HEK293 (cell line): Measurements from ENCODE around the gene EZH2.

Source experiments
- CTCF ChIP-seq: fragments of 450-650 bp; formaldehyde crosslinking; IDR thresholded peaks from 2 replicates; pipeline ENCODE4 v1.5.1; 2016; ENCODE audit warnings: missing biosample characterization, missing genetic modification characterization
- ELK4 ChIP-seq: IDR thresholded peaks from 2 replicates; pipeline ENCODE4 v1.6.1; 2011; ENCODE audit warnings: mild to moderate bottlenecking, low read depth, low read length, borderline replicate concordance
- KLF8 ChIP-seq: fragments of 450-650 bp; formaldehyde crosslinking; IDR thresholded peaks from 2 replicates; pipeline ENCODE4 v1.5.1; 2016; ENCODE audit warnings: missing biosample characterization, missing genetic modification characterization
- REPIN1 ChIP-seq: fragments of 450-650 bp; formaldehyde crosslinking; IDR thresholded peaks from 2 replicates; pipeline ENCODE4 v1.5.1; 2017; ENCODE audit warnings: missing biosample characterization, missing genetic modification characterization, low read depth
- YY1 ChIP-seq: fragments of 450-650 bp; formaldehyde crosslinking; IDR thresholded peaks from 2 replicates; pipeline ENCODE4 v1.5.1; 2018; ENCODE audit warnings: missing biosample characterization, missing genetic modification characterization
- ZNF133 ChIP-seq: fragments of 450-650 bp; formaldehyde crosslinking; IDR thresholded peaks from 2 replicates; pipeline ENCODE4 v1.5.1; 2016; ENCODE audit warnings: missing biosample characterization, missing genetic modification characterization
- ZNF274 ChIP-seq, 2 experiments: fragments of 200-500 bp in 1 of 2; fragments of 450-650 bp in 1 of 2; sonication (Bioruptor generic) in 1 of 2; formaldehyde crosslinking in 1 of 2; IDR thresholded peaks; 2 replicates each; pipeline versions ENCODE4 v1.5.1 to v1.6.1; 2014 to 2016; ENCODE audit warnings: borderline replicate concordance in 1 of 2, inconsistent platforms in 1 of 2, low read length in 1 of 2, missing biosample characterization in 1 of 2, missing genetic modification characterization in 1 of 2
- ZNF398 ChIP-seq: fragments of 450-650 bp; formaldehyde crosslinking; IDR thresholded peaks from 2 replicates; pipeline ENCODE4 v1.5.1; 2017; ENCODE audit warnings: missing biosample characterization, missing genetic modification characterization
- ZNF561 ChIP-seq: fragments of 450-650 bp; IDR thresholded peaks from 2 replicates; pipeline ENCODE4 v1.5.1; 2018; ENCODE audit warnings: missing biosample characterization, missing genetic modification characterization, borderline replicate concordance
- ZNF600 ChIP-seq: fragments of 450-650 bp; formaldehyde crosslinking; IDR thresholded peaks from 2 replicates; pipeline ENCODE4 v1.5.1; 2016; ENCODE audit warnings: missing biosample characterization, missing genetic modification characterization
- ZNF660 ChIP-seq: fragments of 450-650 bp; IDR thresholded peaks from 2 replicates; pipeline ENCODE4 v1.5.1; 2018; ENCODE audit warnings: missing biosample characterization, mild to moderate bottlenecking, missing genetic modification characterization
- TF ChIP-seq, protein P1 (sequence below): sonication (generic); formaldehyde crosslinking; IDR thresholded peaks from 2 replicates; pipeline ENCODE4 v1.8.1; 2022; ENCODE audit warnings: mild to moderate bottlenecking, moderate library complexity, missing genetic modification reagents

DNA sequence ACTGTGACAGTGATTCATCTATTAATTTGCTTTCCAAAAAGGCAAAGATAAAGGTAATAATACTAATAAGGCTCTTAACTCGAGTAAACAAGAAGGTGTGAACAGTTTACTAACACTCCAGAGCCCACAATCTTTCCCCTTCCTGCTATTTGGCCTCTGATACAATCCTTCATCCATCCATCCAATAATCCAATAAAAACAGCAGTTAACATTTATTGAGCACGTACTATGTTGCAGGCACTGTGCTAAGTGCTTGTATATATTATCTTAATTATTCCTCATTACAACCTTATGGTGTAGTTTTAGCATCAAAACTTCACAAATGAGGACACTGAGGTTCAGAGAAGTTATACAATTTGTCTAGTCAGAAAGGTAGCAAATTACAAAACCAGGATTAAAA lies 49.5 kb downstream of the EZH2 start:
- TF ChIP-seq CTCF (tag by site-specific recombination) (no peak), KLF8 (tag by site-specific recombination) (no peak), ZNF133 (no peak), YY1 (no peak), ZNF398 (tag by site-specific recombination) (no peak), ELK4 (no peak), ZNF274 (IDR thresholded peaks at IDR 0.05; ENCODE audit: low read length) (no peak), ZNF274 (tag by site-specific recombination; IDR thresholded peaks at IDR 0.05; ENCODE audit: borderline replicate concordance) (no peak), ZNF600 (no peak), ZNF660 (tag by site-specific recombination) (no peak), ZNF561 (tag by site-specific recombination) (no peak), REPIN1 (tag by site-specific recombination) (no peak)
- TF ChIP-seq, protein P1, sequence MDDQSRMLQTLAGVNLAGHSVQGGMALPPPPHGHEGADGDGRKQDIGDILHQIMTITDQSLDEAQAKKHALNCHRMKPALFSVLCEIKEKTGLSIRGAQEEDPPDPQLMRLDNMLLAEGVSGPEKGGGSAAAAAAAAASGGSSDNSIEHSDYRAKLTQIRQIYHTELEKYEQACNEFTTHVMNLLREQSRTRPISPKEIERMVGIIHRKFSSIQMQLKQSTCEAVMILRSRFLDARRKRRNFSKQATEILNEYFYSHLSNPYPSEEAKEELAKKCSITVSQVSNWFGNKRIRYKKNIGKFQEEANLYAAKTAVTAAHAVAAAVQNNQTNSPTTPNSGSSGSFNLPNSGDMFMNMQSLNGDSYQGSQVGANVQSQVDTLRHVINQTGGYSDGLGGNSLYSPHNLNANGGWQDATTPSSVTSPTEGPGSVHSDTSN (CRISPR knock-in tag) = no peak
